HEK293 (cell line): Measurements from ENCODE around the gene TMTC1.

Experiments
- CTCF ChIA-PET: fragments of 350-600 bp; formaldehyde crosslinking; extraction: SDS; loops from one replicate; lab custom pipeline; 2021; ENCODE audit warnings: antibody characterized with exemption; lab: Yijun Ruan, JAX
- POLR2A ChIA-PET: fragments of 300-600 bp; formaldehyde crosslinking; extraction: SDS; loops from one replicate; lab custom pipeline; 2020; ENCODE audit warnings: antibody characterized with exemption, inconsistent platforms; lab: Yijun Ruan, JAX
- H3K27ac ChIP-seq: fragments of 200-500 bp; sonication (Bioruptor generic); 2 replicates; pipeline ENCODE4 v1.5.1; 2014; ENCODE audit warnings: low read depth, low read length, control low read depth, inconsistent platforms; ENCODE audit errors: extremely low read depth
- H3K36me3 ChIP-seq, 2 experiments: fragments of 200-500 bp in 1 of 2; sonication (Bioruptor generic) in 1 of 2; 1 replicate in 1 of 2; 2 replicates in 1 of 2; pipeline ENCODE4 v1.5.1; 2014 to 2017; ENCODE audit warnings: inconsistent platforms in 2 of 2, low read length in 2 of 2; ENCODE audit not compliant: control insufficient read depth in 2 of 2, insufficient read depth in 1 of 2
- H3K4me1 ChIP-seq: fragments of 200-500 bp; sonication (Bioruptor generic); 2 replicates; pipeline ENCODE4 v1.5.1; 2014; ENCODE audit warnings: mild to moderate bottlenecking, low read length, inconsistent platforms; ENCODE audit not compliant: control insufficient read depth, insufficient read depth
- H3K4me3 ChIP-seq: 2 replicates; pipeline ENCODE4 v1.5.1; 2011; ENCODE audit warnings: low read depth, mild to moderate bottlenecking, control low read depth, low read length, moderate library complexity
- H3K9me3 ChIP-seq: fragments of 200-500 bp; sonication (Bioruptor generic); 2 replicates; pipeline ENCODE4 v1.5.1; 2014; ENCODE audit warnings: low read depth, low read length, inconsistent platforms; ENCODE audit not compliant: control insufficient read depth, insufficient read depth
- EGR2 ChIP-seq: fragments of 450-650 bp; formaldehyde crosslinking; IDR thresholded peaks from 2 replicates; pipeline ENCODE4 v1.5.1; 2016; ENCODE audit warnings: low read depth, missing biosample characterization, missing genetic modification characterization
- OVOL3 ChIP-seq: fragments of 450-650 bp; formaldehyde crosslinking; IDR thresholded peaks from 2 replicates; pipeline ENCODE4 v1.5.1; 2016; ENCODE audit warnings: missing biosample characterization, missing genetic modification characterization
- RBAK ChIP-seq: fragments of 450-650 bp; formaldehyde crosslinking; IDR thresholded peaks from 2 replicates; pipeline ENCODE4 v1.5.1; 2016; ENCODE audit warnings: missing biosample characterization, missing genetic modification characterization
- TCF7L2 ChIP-seq: IDR thresholded peaks from 2 replicates; pipeline ENCODE4 v1.6.1; 2011; ENCODE audit warnings: low read depth, mild to moderate bottlenecking, inconsistent platforms, low read length, moderate library complexity, borderline replicate concordance
- ZBTB48 ChIP-seq: fragments of 450-650 bp; formaldehyde crosslinking; IDR thresholded peaks from 2 replicates; pipeline ENCODE4 v1.5.1; 2016; ENCODE audit warnings: missing biosample characterization, missing genetic modification characterization
- ZNF169 ChIP-seq: fragments of 450-650 bp; formaldehyde crosslinking; IDR thresholded peaks from 2 replicates; pipeline ENCODE4 v1.5.1; 2016; ENCODE audit warnings: missing biosample characterization, missing genetic modification characterization
- ZNF324 ChIP-seq: fragments of 450-650 bp; formaldehyde crosslinking; IDR thresholded peaks from 2 replicates; pipeline ENCODE4 v1.5.1; 2016; ENCODE audit warnings: missing biosample characterization, missing genetic modification characterization
- ZNF37A ChIP-seq: fragments of 450-650 bp; IDR thresholded peaks from 2 replicates; pipeline ENCODE4 v1.5.1; 2018; ENCODE audit warnings: missing biosample characterization, missing genetic modification characterization
- ZNF426 ChIP-seq: fragments of 450-650 bp; formaldehyde crosslinking; IDR thresholded peaks from 2 replicates; pipeline ENCODE4 v1.5.1; 2017; ENCODE audit warnings: missing biosample characterization, missing genetic modification characterization, mild to moderate bottlenecking, inconsistent platforms, moderate library complexity
- ZNF48 ChIP-seq: fragments of 450-650 bp; formaldehyde crosslinking; IDR thresholded peaks from 2 replicates; pipeline ENCODE4 v1.5.1; 2016; ENCODE audit warnings: missing biosample characterization, missing genetic modification characterization
- ZNF521 ChIP-seq: fragments of 450-650 bp; formaldehyde crosslinking; IDR thresholded peaks from 2 replicates; pipeline ENCODE4 v1.5.1; 2017; ENCODE audit warnings: missing biosample characterization, mild to moderate bottlenecking, missing genetic modification characterization
- ZNF571 ChIP-seq: fragments of 450-650 bp; formaldehyde crosslinking; IDR thresholded peaks from 2 replicates; pipeline ENCODE4 v1.5.0; 2017; ENCODE audit warnings: missing biosample characterization, missing genetic modification characterization
- ZNF654 ChIP-seq: fragments of 450-650 bp; formaldehyde crosslinking; IDR thresholded peaks from 2 replicates; pipeline ENCODE4 v1.5.1; 2016; ENCODE audit warnings: low read depth, missing biosample characterization, missing genetic modification characterization
- ZNF701 ChIP-seq: fragments of 450-650 bp; formaldehyde crosslinking; IDR thresholded peaks from 2 replicates; pipeline ENCODE4 v1.5.1; 2016; ENCODE audit warnings: missing biosample characterization, missing genetic modification characterization
- ZNF707 ChIP-seq: fragments of 450-650 bp; formaldehyde crosslinking; IDR thresholded peaks from 2 replicates; pipeline ENCODE4 v1.5.1; 2016; ENCODE audit warnings: missing biosample characterization, missing genetic modification characterization
- ZNF792 ChIP-seq: fragments of 450-650 bp; formaldehyde crosslinking; IDR thresholded peaks from 2 replicates; pipeline ENCODE4 v1.5.1; 2016; ENCODE audit warnings: missing biosample characterization, missing genetic modification characterization
- TF ChIP-seq, protein P1 (sequence below): fragments of 450-650 bp; formaldehyde crosslinking; IDR thresholded peaks from 2 replicates; pipeline ENCODE4 v1.5.1; 2016; ENCODE audit warnings: missing biosample characterization, missing genetic modification characterization
- TF ChIP-seq, protein P2 (sequence below): fragments of 450-650 bp; formaldehyde crosslinking; IDR thresholded peaks from 2 replicates; pipeline ENCODE4 v1.5.1; 2016; ENCODE audit warnings: missing biosample characterization, missing genetic modification characterization
- TF ChIP-seq, protein P3 (sequence below): fragments of 450-650 bp; formaldehyde crosslinking; IDR thresholded peaks from 2 replicates; pipeline ENCODE4 v1.5.1; 2016; ENCODE audit warnings: missing biosample characterization, missing genetic modification characterization
- TF ChIP-seq, protein P4 (sequence below): fragments of 450-650 bp; formaldehyde crosslinking; IDR thresholded peaks from 2 replicates; pipeline ENCODE4 v1.5.1; 2016; ENCODE audit warnings: missing biosample characterization, missing genetic modification characterization
- TF ChIP-seq, protein P5 (sequence below): IDR thresholded peaks from 2 replicates; pipeline ENCODE4 v1.6.1; 2011; ENCODE audit warnings: mild to moderate bottlenecking, low read depth, low read length, borderline replicate concordance
- TF ChIP-seq, protein P6 (sequence below): fragments of 450-650 bp; formaldehyde crosslinking; IDR thresholded peaks from 2 replicates; pipeline ENCODE4 v1.5.1; 2016; ENCODE audit warnings: missing biosample characterization, missing genetic modification characterization
- TF ChIP-seq, protein P7 (sequence below): fragments of 450-650 bp; formaldehyde crosslinking; IDR thresholded peaks from 2 replicates; pipeline ENCODE4 v1.5.1; 2016; ENCODE audit warnings: missing biosample characterization, missing genetic modification characterization

TMTC1 gene

DNA sequence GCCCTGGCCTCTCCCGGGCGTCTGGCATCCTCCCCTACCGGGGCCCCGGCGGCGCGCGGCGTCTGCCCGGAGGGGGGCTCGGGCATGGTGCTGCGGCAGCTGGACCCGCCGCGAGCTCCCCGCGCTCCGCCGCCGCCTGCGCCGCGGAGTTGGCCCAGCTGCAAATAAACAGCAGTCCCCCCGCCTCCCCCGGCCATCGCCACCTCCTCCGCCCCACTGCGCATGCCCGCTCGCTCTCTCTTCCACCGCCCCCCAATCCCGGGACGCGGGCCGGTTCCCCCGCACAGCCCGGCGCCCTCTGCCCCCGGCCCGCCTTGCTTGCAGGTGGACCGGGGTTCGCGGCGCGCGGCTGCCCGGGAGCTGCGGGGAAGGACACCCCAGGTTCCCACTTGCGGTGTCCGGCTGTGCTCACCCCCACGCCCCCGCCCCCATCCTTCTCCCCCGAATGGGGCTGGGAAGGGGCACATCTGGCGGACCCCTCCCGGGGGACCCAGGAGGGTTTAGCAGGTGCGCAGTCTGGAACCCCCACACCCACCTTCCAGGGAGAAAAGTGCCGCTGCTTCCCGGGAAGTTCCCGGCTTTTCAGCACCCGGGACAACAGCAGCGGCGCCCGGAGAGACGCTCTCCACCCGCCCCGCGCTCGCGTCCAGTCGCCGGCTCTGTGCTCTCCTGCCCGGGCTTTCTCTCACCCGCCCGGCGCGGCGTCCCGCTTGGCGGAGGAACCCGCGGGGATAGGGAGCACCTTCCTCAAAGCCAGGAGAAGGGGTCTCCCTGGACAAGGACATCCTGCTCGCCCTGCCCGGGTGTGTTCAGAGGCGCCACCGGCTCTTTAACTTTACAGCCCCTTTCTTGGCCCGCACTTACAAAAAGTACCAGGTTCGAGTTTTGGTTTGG lies at the start of gene TMTC1:
Gene TMTC1, minus strand, starts transcription at position 170 of the 894 bp plus-strand sequence. CDS start 191 bp downstream, outside the sequence.
- POLR2A ChIA-PET, result interaction anchor here (0.9 kb wide), 1 partner anchor 30 kb away, joined by 3 read pairs; no protein-coding TSS in a partner anchor
- H3K4me3 ChIP-seq, result peak within 1 kb of the TSS; percentile 53
- CTCF ChIA-PET, result interaction anchor here (0.6 to 0.7 kb wide), 2 partner anchors 239 to 285 kb away, joined by 3 to 4 read pairs; no protein-coding TSS in a partner anchor
- H3K27ac ChIP-seq, result peak within 1 kb of the TSS; percentile 88
- H3K4me1 ChIP-seq, result peaks cover 4% of the 10 kb centered on the region
- no peaks in the 10 kb centered on the region for H3K36me3 ChIP-seq
- no peaks in the 10 kb centered on the region; the same call in 1 of the 2 replicates for H3K9me3 ChIP-seq
- TF ChIP-seq ZNF571 (tag by site-specific recombination) (no peak), ZBTB48 (tag by site-specific recombination) (no peak; the same call in 1 of the 2 replicates), ZNF707 (tag by site-specific recombination) (no peak), ZNF37A (tag by site-specific recombination) (no peak), ZNF426 (no peak), ZNF792 (tag by site-specific recombination) (no peak), ZNF521 (tag by site-specific recombination) (no peak), ZNF701 (no peak), ZNF324 (no peak), ZNF48 (tag by site-specific recombination) (no peak), RBAK (tag by site-specific recombination) (no peak), ZNF654 (no peak), OVOL3 (tag by site-specific recombination) (no peak), TCF7L2 (no peak), ZNF169 (no peak), EGR2 (tag by site-specific recombination) (peak; percentile 71)
- TF ChIP-seq, protein P1, sequence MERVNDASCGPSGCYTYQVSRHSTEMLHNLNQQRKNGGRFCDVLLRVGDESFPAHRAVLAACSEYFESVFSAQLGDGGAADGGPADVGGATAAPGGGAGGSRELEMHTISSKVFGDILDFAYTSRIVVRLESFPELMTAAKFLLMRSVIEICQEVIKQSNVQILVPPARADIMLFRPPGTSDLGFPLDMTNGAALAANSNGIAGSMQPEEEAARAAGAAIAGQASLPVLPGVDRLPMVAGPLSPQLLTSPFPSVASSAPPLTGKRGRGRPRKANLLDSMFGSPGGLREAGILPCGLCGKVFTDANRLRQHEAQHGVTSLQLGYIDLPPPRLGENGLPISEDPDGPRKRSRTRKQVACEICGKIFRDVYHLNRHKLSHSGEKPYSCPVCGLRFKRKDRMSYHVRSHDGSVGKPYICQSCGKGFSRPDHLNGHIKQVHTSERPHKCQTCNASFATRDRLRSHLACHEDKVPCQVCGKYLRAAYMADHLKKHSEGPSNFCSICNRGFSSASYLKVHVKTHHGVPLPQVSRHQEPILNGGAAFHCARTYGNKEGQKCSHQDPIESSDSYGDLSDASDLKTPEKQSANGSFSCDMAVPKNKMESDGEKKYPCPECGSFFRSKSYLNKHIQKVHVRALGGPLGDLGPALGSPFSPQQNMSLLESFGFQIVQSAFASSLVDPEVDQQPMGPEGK (tag by site-specific recombination), result peak; percentile 94
- TF ChIP-seq, protein P2, sequence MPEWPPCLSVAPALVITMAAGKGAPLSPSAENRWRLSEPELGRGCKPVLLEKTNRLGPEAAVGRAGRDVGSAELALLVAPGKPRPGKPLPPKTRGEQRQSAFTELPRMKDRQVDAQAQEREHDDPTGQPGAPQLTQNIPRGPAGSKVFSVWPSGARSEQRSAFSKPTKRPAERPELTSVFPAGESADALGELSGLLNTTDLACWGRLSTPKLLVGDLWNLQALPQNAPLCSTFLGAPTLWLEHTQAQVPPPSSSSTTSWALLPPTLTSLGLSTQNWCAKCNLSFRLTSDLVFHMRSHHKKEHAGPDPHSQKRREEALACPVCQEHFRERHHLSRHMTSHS (tag by site-specific recombination), result no peak
- TF ChIP-seq, protein P3, sequence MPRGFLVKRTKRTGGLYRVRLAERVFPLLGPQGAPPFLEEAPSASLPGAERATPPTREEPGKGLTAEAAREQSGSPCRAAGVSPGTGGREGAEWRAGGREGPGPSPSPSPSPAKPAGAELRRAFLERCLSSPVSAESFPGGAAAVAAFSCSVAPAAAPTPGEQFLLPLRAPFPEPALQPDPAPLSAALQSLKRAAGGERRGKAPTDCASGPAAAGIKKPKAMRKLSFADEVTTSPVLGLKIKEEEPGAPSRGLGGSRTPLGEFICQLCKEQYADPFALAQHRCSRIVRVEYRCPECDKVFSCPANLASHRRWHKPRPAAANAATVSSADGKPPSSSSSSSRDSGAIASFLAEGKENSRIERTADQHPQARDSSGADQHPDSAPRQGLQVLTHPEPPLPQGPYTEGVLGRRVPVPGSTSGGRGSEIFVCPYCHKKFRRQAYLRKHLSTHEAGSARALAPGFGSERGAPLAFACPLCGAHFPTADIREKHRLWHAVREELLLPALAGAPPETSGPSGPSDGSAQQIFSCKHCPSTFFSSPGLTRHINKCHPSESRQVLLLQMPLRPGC, result no peak
- TF ChIP-seq, protein P4, sequence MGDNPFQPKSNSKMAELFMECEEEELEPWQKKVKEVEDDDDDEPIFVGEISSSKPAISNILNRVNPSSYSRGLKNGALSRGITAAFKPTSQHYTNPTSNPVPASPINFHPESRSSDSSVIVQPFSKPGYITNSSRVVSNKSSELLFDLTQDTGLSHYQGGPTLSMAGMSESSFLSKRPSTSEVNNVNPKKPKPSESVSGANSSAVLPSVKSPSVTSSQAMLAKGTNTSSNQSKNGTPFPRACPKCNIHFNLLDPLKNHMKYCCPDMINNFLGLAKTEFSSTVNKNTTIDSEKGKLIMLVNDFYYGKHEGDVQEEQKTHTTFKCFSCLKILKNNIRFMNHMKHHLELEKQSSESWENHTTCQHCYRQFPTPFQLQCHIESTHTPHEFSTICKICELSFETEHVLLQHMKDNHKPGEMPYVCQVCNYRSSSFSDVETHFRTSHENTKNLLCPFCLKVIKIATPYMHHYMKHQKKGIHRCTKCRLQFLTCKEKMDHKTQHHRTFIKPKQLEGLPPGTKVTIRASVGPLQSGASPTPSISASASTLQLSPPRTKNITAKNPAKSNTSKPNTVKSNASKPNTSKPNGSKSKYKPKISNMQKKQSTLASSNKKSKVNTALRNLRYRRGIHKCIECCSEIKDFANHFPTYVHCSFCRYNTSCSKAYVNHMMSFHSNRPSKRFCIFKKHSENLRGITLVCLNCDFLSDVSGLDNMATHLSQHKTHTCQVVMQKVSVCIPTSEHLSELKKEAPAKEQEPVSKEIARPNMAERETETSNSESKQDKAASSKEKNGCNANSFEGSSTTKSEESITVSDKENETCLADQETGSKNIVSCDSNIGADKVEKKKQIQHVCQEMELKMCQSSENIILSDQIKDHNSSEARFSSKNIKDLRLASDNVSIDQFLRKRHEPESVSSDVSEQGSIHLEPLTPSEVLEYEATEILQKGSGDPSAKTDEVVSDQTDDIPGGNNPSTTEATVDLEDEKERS (tag by site-specific recombination), result no peak
- TF ChIP-seq, protein P5, sequence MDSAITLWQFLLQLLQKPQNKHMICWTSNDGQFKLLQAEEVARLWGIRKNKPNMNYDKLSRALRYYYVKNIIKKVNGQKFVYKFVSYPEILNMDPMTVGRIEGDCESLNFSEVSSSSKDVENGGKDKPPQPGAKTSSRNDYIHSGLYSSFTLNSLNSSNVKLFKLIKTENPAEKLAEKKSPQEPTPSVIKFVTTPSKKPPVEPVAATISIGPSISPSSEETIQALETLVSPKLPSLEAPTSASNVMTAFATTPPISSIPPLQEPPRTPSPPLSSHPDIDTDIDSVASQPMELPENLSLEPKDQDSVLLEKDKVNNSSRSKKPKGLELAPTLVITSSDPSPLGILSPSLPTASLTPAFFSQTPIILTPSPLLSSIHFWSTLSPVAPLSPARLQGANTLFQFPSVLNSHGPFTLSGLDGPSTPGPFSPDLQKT, result no peak
- TF ChIP-seq, protein P6, sequence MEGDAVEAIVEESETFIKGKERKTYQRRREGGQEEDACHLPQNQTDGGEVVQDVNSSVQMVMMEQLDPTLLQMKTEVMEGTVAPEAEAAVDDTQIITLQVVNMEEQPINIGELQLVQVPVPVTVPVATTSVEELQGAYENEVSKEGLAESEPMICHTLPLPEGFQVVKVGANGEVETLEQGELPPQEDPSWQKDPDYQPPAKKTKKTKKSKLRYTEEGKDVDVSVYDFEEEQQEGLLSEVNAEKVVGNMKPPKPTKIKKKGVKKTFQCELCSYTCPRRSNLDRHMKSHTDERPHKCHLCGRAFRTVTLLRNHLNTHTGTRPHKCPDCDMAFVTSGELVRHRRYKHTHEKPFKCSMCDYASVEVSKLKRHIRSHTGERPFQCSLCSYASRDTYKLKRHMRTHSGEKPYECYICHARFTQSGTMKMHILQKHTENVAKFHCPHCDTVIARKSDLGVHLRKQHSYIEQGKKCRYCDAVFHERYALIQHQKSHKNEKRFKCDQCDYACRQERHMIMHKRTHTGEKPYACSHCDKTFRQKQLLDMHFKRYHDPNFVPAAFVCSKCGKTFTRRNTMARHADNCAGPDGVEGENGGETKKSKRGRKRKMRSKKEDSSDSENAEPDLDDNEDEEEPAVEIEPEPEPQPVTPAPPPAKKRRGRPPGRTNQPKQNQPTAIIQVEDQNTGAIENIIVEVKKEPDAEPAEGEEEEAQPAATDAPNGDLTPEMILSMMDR (tag by site-specific recombination), result no peak
- TF ChIP-seq, protein P7, sequence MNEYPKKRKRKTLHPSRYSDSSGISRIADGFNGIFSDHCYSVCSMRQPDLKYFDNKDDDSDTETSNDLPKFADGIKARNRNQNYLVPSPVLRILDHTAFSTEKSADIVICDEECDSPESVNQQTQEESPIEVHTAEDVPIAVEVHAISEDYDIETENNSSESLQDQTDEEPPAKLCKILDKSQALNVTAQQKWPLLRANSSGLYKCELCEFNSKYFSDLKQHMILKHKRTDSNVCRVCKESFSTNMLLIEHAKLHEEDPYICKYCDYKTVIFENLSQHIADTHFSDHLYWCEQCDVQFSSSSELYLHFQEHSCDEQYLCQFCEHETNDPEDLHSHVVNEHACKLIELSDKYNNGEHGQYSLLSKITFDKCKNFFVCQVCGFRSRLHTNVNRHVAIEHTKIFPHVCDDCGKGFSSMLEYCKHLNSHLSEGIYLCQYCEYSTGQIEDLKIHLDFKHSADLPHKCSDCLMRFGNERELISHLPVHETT, result no peak
